Measurements from ENCODE around the gene TSTD1. TPM values are rescaled to one million over a fixed set of nuclear protein-coding genes. Genes with fewer than 3 reads are reported as not detected.
A peak's percentile ranks its signal among the peaks of the same experiment; 100 is the strongest.

The TSTD1 gene
- total and polyA plus RNA-seq, 2 of the 8 experiments (the other 6 are each of a cell fraction or from before 2014, with no cell fraction given): 60.9 to 314 TPM

DNA sequence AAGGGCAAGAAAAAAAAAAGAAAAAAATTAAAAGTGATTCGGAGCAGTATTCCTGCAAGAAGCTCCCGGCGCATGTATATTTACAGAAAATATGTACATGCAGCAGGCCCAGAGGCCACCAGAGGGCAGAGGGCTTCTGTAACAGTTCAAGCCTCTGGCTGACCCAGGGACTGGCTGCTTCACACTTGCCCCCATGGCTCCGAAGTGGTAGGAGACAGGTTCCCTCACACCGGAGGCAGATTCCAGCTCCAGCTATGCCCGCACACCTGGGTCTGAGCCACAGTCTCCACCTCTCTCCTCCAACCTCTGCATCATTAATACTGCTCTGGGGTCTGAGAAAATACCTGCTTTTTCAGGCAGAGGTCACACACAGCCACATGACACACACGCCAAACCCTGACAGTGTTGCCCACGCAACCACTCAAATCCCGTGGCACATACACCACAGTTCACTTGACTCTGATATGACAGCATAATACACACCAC, 33.2 kb upstream of the TSTD1 start:
- H3K27me3 ChIP-seq (replicated peaks in 1 of 4; ENCODE audit: control insufficient read depth in 3 of 4, extremely low read depth in 1 of 4, insufficient read depth in 3 of 4, low read length in 3 of 4): no peaks in the 10 kb centered on the region
- H2AFZ ChIP-seq (ENCODE audit: low read length): no peak overlapping the region
- H3K23ac ChIP-seq (ENCODE audit: insufficient read length): no peak overlapping the region
- no peak overlapping the region; the same call in 1 of the 2 replicates for H2BK15ac ChIP-seq (ENCODE audit: low read length)
- peaks cover 0 to 8% (median 3%) of the 10 kb centered on the region in 4 experiments; a peak in 3 of 7 replicates for H3K4me1 ChIP-seq (replicated peaks in 1 of 4; ENCODE audit: control insufficient read depth in 3 of 4, insufficient read depth in 4 of 4, low read length in 3 of 4)
- 0 out of 2 replicates have a peak overlapping the region, but pooled peaks have one; percentile 44 for H2BK5ac ChIP-seq (ENCODE audit: low read depth, low read length)
- H3K9me3 ChIP-seq (ENCODE audit: insufficient read depth in 2 of 2, low read depth in 1 of 2, low read length in 1 of 2): no peaks in the 10 kb centered on the region
- H4K8ac ChIP-seq (ENCODE audit: extremely low read depth, insufficient read depth, low read length): peak overlapping the region; percentile 45
- peaks cover 0 to 3% of the 10 kb centered on the region in 2 experiments for H4K20me1 ChIP-seq (replicated peaks in 1 of 2; ENCODE audit: control insufficient read depth in 1 of 2, insufficient read depth in 2 of 2, low read length in 2 of 2)
- H3K4ac ChIP-seq (replicated peaks; ENCODE audit: insufficient read length, low read depth, low read length): peak overlapping the region; percentile 21
- H3K14ac ChIP-seq (ENCODE audit: insufficient read length): no peak overlapping the region
- H2BK12ac ChIP-seq (ENCODE audit: low read depth, low read length): 0 out of 2 replicates have a peak overlapping the region, but pooled peaks have one; percentile 84
- H3K23me2 ChIP-seq (ENCODE audit: low read depth, low read length): no peaks in the 10 kb centered on the region
- no peaks in the 10 kb centered on the region for H3K79me2 ChIP-seq (ENCODE audit: control insufficient read depth in 1 of 2, insufficient read depth in 2 of 2, low read length in 2 of 2)
- DNase-seq (ENCODE audit: low read depth in 1 of 2, low spot score in 2 of 2): peak; percentile 33 to 65
- no peaks in the 10 kb centered on the region for H3K36me3 ChIP-seq (ENCODE audit: control insufficient read depth in 2 of 4, insufficient read depth in 4 of 4, low read length in 3 of 4)
- no peak overlapping the region for H4K5ac ChIP-seq (ENCODE audit: insufficient read length, low read depth, low read length)
- H2AK5ac ChIP-seq (ENCODE audit: low read depth, low read length): no peak overlapping the region
- H4K91ac ChIP-seq (replicated peaks; ENCODE audit: insufficient read length, low read length): no peak overlapping the region
- POLR2A ChIA-PET (ENCODE audit: partially characterized antibody): interaction anchor here (0.6 to 2.5 kb wide), 5 partner anchors 25 to 60 kb away, joined by 3 to 6 read pairs (median 3); partner anchors contain the start of genes DEDD and USF1
- H3K9ac ChIP-seq (replicated peaks in 1 of 4; ENCODE audit: extremely low read depth in 1 of 4, low read depth in 3 of 4, low read length in 3 of 4): no peak overlapping the region
- FAIRE-seq: no peak
- no peak overlapping the region for H2BK120ac ChIP-seq (replicated peaks; ENCODE audit: low read depth, low read length)
- H3K4me2 ChIP-seq (ENCODE audit: insufficient read depth in 1 of 2, low read depth in 2 of 2, low read length in 2 of 2): no peak overlapping the region
- CTCF ChIA-PET (ENCODE audit: partially characterized antibody): interaction anchor here (0.6 to 17.8 kb wide), 23 partner anchors 11 to 703 kb away, joined by 3 to 282 read pairs (median 4); partner anchors contain the start of genes F11R, KLHDC9, LY9 and NECTIN4
- H3K27ac ChIP-seq (ENCODE audit: low read depth, low read length): no peak overlapping the region
- peak overlapping the region; percentile 54 for H3K56ac ChIP-seq (replicated peaks; ENCODE audit: insufficient read length, low read depth, low read length)
- H2BK20ac ChIP-seq (ENCODE audit: low read length): no peak overlapping the region
- TF ChIP-seq, protein P1, sequence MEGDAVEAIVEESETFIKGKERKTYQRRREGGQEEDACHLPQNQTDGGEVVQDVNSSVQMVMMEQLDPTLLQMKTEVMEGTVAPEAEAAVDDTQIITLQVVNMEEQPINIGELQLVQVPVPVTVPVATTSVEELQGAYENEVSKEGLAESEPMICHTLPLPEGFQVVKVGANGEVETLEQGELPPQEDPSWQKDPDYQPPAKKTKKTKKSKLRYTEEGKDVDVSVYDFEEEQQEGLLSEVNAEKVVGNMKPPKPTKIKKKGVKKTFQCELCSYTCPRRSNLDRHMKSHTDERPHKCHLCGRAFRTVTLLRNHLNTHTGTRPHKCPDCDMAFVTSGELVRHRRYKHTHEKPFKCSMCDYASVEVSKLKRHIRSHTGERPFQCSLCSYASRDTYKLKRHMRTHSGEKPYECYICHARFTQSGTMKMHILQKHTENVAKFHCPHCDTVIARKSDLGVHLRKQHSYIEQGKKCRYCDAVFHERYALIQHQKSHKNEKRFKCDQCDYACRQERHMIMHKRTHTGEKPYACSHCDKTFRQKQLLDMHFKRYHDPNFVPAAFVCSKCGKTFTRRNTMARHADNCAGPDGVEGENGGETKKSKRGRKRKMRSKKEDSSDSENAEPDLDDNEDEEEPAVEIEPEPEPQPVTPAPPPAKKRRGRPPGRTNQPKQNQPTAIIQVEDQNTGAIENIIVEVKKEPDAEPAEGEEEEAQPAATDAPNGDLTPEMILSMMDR (IDR thresholded peaks at IDR 0.05; ENCODE audit: control extremely low read depth in 1 of 3, insufficient read depth in 1 of 3, low read depth in 1 of 3, low read length in 3 of 3): peak; percentile 72 to 84 (median 81)
- TF ChIP-seq BACH1 (IDR thresholded peaks at IDR 0.05; ENCODE audit: low read length) (no peak), RAD21 (IDR thresholded peaks at IDR 0.05 in 1 of 2, conservative IDR thresholded peaks at IDR 0.05 in 1 of 2; ENCODE audit: low read depth in 2 of 2, low read length in 2 of 2) (peak; percentile 66 to 81), SP1 (IDR thresholded peaks at IDR 0.05; ENCODE audit: low read depth, low read length) (no peak)
- H3K4me3 ChIP-seq (ENCODE audit: extremely low read depth in 1 of 4, insufficient read depth in 2 of 4, low read depth in 3 of 4, low read length in 4 of 4): no peak overlapping the region
- WGBS, 2 experiments (ENCODE audit: extremely low coverage in 1 of 2, insufficient coverage in 1 of 2, insufficient read length in 1 of 2, insufficient replicate concordance in 2 of 2, low coverage in 1 of 2, low lambda C conversion rate in 2 of 2, missing lambda C conversion rate in 1 of 2): 84% methylated on average over 9 of the region's 9 CpGs; no CpG with 5 or more reads in 1 of the 2 experiments
- no peaks in the 10 kb centered on the region for H3K79me1 ChIP-seq (ENCODE audit: low read depth, low read length)
- H3K18ac ChIP-seq (ENCODE audit: extremely low read depth, low read length): no peak overlapping the region

Measured in H1 (cell line).